ENCODE measurements around the gene OPRM1.
"Not testable (repeated sequence)": the region's sequence is repeated elsewhere in the genome, so short reads cannot be mapped to it uniquely, and the experiment has no call there.

Gene OPRM1

DNA sequence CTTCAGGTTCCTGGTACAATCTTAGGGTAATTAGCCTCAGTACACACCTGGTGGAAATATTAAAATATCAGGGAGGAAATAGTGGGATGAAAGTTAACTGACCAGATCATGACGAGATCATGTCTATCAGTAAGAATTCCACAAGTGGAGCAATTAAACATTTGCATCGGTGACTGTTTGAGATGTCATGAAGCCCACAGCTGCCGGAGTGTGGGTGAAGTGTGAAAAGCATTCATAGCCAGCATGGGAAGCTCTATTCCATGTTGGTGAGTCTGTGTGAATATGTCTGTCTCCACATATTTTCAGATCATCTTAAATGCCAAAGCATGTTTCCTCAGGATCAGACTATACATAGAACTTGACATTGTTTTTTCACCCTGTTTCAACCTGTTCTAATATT lies 174.7 kb downstream of the OPRM1 start:
- DNase-seq: no peak

- DNase-seq: no peak
Observed at GRCh38 chr6:154218301-154218700, 179.3 kb downstream of the OPRM1 start.

- DNase-seq: no peak
Observed at GRCh38 chr6:154218787-154219186, 179.7 kb downstream of the OPRM1 start.

DNA sequence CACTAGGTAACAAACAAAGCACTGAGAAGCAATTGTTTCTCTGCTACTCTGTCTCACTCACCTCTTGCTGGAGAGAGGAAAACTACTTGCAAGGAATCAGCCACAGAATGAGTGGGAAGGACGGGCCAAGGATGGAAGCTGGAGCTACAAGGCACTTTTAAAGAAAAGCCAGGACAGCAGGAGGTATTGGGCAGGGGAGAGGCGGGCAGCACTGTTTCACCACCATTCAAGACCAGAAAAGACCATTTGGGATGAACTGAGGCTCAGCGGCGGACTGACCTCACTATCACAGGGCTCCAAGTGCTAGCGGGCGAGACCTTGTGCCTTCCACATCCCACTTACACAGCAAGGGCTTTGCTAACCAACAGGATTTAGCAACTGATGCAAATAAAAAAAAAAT lies 180.2 kb downstream of the OPRM1 start:
- no peak for DNase-seq

GRCh38 chr6:154222716-154223115 lies 183.7 kb downstream of the OPRM1 start:
- DNase-seq: no peak

- DNase-seq: no peak
Observed at GRCh38 chr6:154223296-154223695, 184.3 kb downstream of the OPRM1 start.

DNA sequence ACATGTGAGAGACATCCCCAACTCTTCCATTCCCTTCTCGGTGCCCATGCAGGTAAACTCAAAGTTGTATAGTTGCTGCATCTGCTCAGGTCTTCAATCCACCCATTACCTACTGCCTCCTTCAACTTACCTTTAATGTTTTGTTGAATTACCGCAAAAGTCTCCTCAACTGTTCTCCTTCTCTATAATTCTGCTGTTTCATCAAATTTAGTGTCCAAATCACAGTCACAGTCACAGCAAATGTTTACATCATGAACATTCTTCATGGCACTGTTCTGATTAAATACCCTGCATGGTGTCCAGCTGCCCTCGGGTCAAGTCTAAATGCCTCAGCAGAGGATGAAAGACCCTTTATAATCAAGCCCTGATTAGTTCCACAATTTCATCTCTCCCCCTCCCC lies 187.4 kb downstream of the OPRM1 start:
- no peak for DNase-seq

GRCh38 chr6:154227862-154228520 lies 189.0 kb downstream of the OPRM1 start:
- no peak for DNase-seq

GRCh38 chr6:154228521-154228905 lies 189.5 kb downstream of the OPRM1 start:
- no peak for DNase-seq

DNA sequence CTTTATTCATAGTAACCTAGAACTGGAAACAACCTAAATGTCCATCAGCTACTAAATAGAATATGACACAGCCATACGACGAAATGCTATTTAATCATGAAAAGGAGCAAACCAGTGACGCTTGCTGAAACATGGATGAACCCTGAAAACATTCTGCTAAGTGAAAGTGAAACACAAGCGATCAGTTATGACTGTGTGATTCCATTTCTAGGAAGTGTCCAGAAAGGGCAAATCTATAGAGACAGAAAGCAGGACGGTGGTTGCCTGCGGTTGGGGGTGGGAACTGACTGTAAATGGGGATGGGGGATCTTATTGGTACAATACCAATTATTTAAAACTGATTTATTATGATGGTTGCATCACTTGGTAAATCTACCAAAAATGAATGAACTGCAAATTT lies 190.7 kb downstream of the OPRM1 start:
- DNase-seq: no peak

DNA sequence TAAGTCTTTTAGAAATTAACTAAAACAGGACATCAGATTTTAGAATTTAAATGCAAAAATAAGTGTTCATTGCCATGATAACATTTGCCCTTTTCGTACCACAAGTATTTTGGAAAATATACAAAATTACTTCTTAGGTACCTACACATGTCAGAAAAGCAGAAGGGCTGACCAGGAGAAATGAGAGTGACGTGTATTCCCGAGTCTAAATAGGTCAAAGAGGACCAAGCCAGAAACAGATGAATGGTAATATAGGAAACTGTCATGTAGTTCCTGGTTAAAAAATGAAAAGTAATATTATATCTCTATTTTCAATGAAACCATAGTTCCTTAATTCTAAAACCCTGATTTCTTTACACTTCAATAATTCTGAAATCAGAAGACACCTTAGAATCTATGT lies 191.4 kb downstream of the OPRM1 start:
- no peak for DNase-seq

GRCh38 chr6:154230910-154231595 lies 192.0 kb downstream of the OPRM1 start:
- no peak for DNase-seq

DNA sequence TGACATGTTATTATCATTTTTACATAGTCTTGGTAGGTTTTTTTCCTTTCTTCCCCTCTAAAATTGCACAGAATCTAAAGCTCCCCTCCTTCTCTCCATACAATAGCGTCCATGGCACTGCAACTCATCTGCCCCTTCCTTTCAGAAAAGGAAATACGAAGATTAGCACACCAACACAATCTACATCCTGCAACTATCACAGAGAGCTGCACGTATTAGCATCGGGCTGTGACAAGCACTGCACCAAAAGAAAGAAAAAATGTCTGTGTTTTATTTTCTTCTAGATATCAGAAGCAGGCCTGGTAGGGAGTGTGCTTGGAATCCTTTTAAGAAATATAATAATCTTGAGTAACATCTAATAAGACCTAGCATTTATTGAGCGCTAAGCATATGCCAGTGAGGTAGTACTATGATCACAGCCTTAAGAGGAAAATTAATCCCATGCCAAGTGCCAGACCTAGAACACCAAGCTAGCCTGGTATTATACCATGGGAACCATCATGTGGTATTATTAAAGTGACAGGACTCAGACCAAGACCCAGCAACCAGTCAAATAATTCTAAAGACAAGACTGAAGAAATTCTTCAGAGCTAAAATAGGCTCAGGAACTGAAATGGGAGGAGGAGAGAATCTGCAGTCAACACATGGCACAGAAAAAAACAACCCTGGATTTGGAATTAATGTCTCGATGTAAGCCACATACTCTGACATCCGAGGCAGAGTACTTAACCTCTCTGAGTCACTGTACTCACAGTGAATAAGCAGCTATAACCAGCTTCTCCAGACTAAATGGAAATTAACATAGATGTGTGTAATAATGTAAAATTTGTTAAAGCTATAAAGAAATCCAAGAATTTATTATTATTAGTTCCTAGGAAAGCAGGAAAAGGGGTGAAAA lies 193.2 kb downstream of the OPRM1 start:
- DNase-seq: no peak

- no peak for DNase-seq
Observed at GRCh38 chr6:154233383-154233782, 194.3 kb downstream of the OPRM1 start.

GRCh38 chr6:154234019-154234772 lies 195.2 kb downstream of the OPRM1 start:
- DNase-seq: no peak

- no peak for DNase-seq
Observed at GRCh38 chr6:154236646-154237301, 197.7 kb downstream of the OPRM1 start.

DNA sequence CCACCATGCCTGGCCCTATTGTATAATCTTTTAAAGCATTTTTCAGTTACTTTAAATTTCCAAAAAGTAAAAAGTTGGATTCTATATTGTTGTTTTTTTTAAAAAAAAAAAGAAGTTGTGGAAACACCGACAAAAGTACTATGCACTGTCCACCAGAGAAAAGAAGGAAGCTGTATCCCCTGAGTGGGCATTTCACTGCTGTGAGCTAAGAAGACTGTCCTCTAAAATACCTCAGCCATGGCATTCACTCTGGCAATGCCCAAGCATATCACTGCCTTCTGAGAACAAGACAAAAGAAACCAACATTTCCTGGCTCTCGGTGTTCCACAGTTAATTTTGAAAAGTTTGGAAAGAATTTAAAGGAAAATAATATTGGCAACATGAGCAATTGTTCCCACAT lies 199.8 kb downstream of the OPRM1 start:
- no peak for DNase-seq

- no peak for DNase-seq
Observed at GRCh38 chr6:154239392-154239791, 200.4 kb downstream of the OPRM1 start.

DNA sequence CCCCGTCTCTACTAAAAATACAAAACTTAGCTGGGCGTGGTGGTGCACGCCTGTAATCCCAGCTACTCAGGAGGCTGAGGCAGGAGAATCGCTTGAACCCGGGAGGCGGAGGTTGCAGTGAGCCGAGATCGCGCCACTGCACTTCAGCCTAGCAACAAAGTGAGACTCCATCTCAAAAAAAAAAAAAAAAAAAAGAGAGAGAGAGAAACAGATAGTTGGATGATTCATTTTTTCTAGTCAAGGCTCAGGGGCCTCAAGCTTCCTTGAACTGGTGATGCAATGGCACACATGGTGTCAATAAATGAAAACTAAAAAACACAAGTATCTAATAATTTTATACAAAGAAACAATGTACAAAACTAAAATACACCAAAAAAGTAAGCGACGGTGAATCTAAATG lies 202.0 kb downstream of the OPRM1 start:
- DNase-seq: not testable (repeated sequence)

DNA sequence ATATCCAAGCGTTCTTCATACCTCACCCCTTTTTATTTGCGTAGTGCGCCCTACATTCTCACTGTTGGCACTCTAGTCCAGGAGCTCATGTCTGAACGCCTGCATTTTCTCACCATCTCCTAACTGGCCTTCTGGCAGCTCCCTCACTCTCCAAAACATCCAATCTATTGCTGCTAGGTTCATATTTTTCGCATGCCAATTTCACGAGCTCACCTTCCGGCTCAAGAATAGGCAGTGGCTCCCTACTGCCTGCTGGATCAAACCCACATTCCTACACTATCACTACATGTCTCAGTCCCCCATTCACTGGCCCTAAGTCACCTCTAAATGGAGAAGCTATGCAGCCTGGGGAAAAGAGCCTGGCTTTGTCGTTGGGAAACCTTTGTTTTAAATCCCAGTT lies 202.5 kb downstream of the OPRM1 start:
- DNase-seq: no peak

DNA sequence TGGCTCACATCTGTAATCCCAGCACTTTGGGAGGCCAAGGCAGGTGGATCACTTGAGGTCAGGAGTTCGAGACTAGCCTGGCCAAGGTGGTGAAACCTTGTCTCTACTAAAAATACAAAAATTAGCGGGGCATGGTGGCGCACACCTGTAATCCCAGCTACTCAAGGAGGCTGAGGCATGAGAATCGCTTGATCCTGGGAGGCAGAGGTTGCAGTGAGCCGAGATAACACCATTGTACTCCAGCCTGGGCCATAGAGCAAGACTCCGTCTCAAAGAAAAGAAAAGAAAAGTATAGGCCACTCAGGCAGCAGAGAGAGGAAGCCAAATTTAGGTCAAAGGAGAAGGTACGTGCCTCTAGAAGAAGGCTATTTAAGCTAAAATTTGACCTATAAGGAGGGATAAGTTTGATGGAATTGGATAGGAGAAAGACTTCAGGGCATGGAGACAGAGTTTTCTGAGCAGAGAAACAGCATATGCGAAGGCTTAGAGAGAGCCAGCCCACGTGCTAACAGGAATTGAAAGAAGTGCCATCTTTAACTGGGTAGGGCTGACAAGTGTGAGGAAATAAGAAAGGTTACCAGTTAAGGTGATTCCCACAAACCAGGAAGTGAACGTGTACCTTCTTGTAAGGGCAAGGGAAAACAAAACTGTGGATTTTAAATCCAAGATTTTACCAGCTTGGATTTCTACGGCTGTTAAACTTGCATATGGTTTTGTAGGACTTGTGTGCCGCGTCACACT lies 203.7 kb downstream of the OPRM1 start:
- no peak for DNase-seq

All from hematopoietic multipotent progenitor cell treated with erythropoietin and hydrocortisone succinate and interleukin-3 and kit ligand, for 8 days (in vitro differentiated cells).